ENCODE measurements around the gene OASL. TPM values are rescaled to one million over a fixed set of nuclear protein-coding genes. Genes with fewer than 3 reads are reported as not detected.

OASL gene
- polyA plus RNA-seq, 1 donor from 2014 or later: 0.42 TPM

GRCh38 chr12:120988234-120988633 lies 50.8 kb downstream of the OASL start:
- no peaks in the 10 kb centered on the region for H3K9me3 ChIP-seq (ENCODE audit: low read length)
- H3K36me3 ChIP-seq (ENCODE audit: insufficient read depth, low read length): no peaks in the 10 kb centered on the region
- no peaks in the 10 kb centered on the region for H3K9me2 ChIP-seq (ENCODE audit: insufficient read depth, low read length)
- H3K4me2 ChIP-seq (ENCODE audit: low read length): no peak overlapping the region
- H3K4me3 ChIP-seq (ENCODE audit: low read length): no peak overlapping the region
- no peak overlapping the region for H3K27ac ChIP-seq (ENCODE audit: low read length)
- no peak overlapping the region for H3K9ac ChIP-seq (ENCODE audit: low read length)
- H2AFZ ChIP-seq (ENCODE audit: low read depth, low read length): no peak overlapping the region
- no peaks in the 10 kb centered on the region for H3K79me2 ChIP-seq (replicated peaks; ENCODE audit: insufficient read depth, low read length)
- no peaks in the 10 kb centered on the region for H4K20me1 ChIP-seq (ENCODE audit: insufficient read depth)
- TF ChIP-seq MXI1 (conservative IDR thresholded peaks at IDR 0.05; ENCODE audit: poor library complexity, severe bottlenecking) (no peak), EP300 (conservative IDR thresholded peaks at IDR 0.05; ENCODE audit: poor library complexity, severe bottlenecking) (no peak), CTCF (IDR thresholded peaks at IDR 0.05; ENCODE audit: poor library complexity, severe bottlenecking) (no peak), RAD21 (conservative IDR thresholded peaks at IDR 0.05) (no peak), REST (IDR thresholded peaks at IDR 0.05; ENCODE audit: borderline replicate concordance) (no peak), EZH2 (IDR thresholded peaks at IDR 0.05; ENCODE audit: borderline replicate concordance, insufficient read depth, low read length, poor library complexity, severe bottlenecking) (no peak), POLR2AphosphoS5 (IDR thresholded peaks at IDR 0.05) (no peak), SMC3 (conservative IDR thresholded peaks at IDR 0.05; ENCODE audit: poor library complexity) (no peak), TAF1 (IDR thresholded peaks at IDR 0.05; ENCODE audit: low read depth) (no peak)
- H3K27me3 ChIP-seq (ENCODE audit: insufficient read depth, low read depth, low read length): no peaks in the 10 kb centered on the region
- no peaks in the 10 kb centered on the region for H3F3A ChIP-seq (ENCODE audit: insufficient read depth, low read length, poor library complexity, severe bottlenecking)

- no peaks in the 10 kb centered on the region for H3K9me3 ChIP-seq (ENCODE audit: low read length)
- H3K27ac ChIP-seq (ENCODE audit: low read length): no peak overlapping the region
- no peak for TF ChIP-seq EP300 (conservative IDR thresholded peaks at IDR 0.05; ENCODE audit: poor library complexity, severe bottlenecking)
- TF ChIP-seq REST (IDR thresholded peaks at IDR 0.05; ENCODE audit: borderline replicate concordance): no peak
- no peak for TF ChIP-seq TAF1 (IDR thresholded peaks at IDR 0.05; ENCODE audit: low read depth)
- TF ChIP-seq MXI1 (conservative IDR thresholded peaks at IDR 0.05; ENCODE audit: poor library complexity, severe bottlenecking): no peak
- TF ChIP-seq POLR2AphosphoS5 (IDR thresholded peaks at IDR 0.05): no peak
- no peak for TF ChIP-seq SMC3 (conservative IDR thresholded peaks at IDR 0.05; ENCODE audit: poor library complexity)
- TF ChIP-seq EZH2 (IDR thresholded peaks at IDR 0.05; ENCODE audit: borderline replicate concordance, insufficient read depth, low read length, poor library complexity, severe bottlenecking): no peak
- no peak for TF ChIP-seq CTCF (IDR thresholded peaks at IDR 0.05; ENCODE audit: poor library complexity, severe bottlenecking)
- TF ChIP-seq RAD21 (conservative IDR thresholded peaks at IDR 0.05): no peak
- H3K27me3 ChIP-seq (ENCODE audit: insufficient read depth, low read depth, low read length): no peaks in the 10 kb centered on the region
- H3K4me2 ChIP-seq (ENCODE audit: low read length): no peak overlapping the region
- H3K79me2 ChIP-seq (replicated peaks; ENCODE audit: insufficient read depth, low read length): no peaks in the 10 kb centered on the region
- H2AFZ ChIP-seq (ENCODE audit: low read depth, low read length): no peak overlapping the region
- no peaks in the 10 kb centered on the region for H3K9me2 ChIP-seq (ENCODE audit: insufficient read depth, low read length)
- H4K20me1 ChIP-seq (ENCODE audit: insufficient read depth): no peaks in the 10 kb centered on the region
- no peaks in the 10 kb centered on the region for H3K36me3 ChIP-seq (ENCODE audit: insufficient read depth, low read length)
- H3K9ac ChIP-seq (ENCODE audit: low read length): no peak overlapping the region
- no peaks in the 10 kb centered on the region for H3F3A ChIP-seq (ENCODE audit: insufficient read depth, low read length, poor library complexity, severe bottlenecking)
- H3K4me3 ChIP-seq (ENCODE audit: low read length): no peak overlapping the region
These were observed 54.6 kb downstream of the OASL start for GRCh38 chr12:120984351-120984898.
